Middle frontal gyrus (tissue), 1 donor: ENCODE results near the gene LHFPL3.
"Not testable (repeated sequence)": the region's sequence is repeated elsewhere in the genome, so short reads cannot be mapped to it uniquely, and the experiment has no call there.

Source experiments
- DNase-seq: peaks from one replicate; pipeline ENCODE4 v3.0.0-alpha.2; 2015; ENCODE audit warnings: low spot score; ENCODE audit errors: extremely low spot score

Gene LHFPL3

GRCh38 chr7:104891949-104892348 lies 563.5 kb downstream of the LHFPL3 start:
- no peak for DNase-seq

- no peak for DNase-seq
Measured at GRCh38 chr7:104894314-104894713, 565.9 kb downstream of the LHFPL3 start.

- no peak for DNase-seq
Measured at GRCh38 chr7:104894726-104895521, 566.5 kb downstream of the LHFPL3 start.

GRCh38 chr7:104895522-104896236 lies 567.3 kb downstream of the LHFPL3 start:
- no peak for DNase-seq

GRCh38 chr7:104898434-104898833 lies 570.0 kb downstream of the LHFPL3 start:
- no peak for DNase-seq

- DNase-seq = no peak
Measured at GRCh38 chr7:104900525-104901239, 572.3 kb downstream of the LHFPL3 start.

- no peak for DNase-seq
Measured at GRCh38 chr7:104901240-104901619, 572.8 kb downstream of the LHFPL3 start.

GRCh38 chr7:104902183-104902582 lies 573.8 kb downstream of the LHFPL3 start:
- DNase-seq = no peak

- DNase-seq = no peak
Measured at GRCh38 chr7:104903044-104903443, 574.6 kb downstream of the LHFPL3 start.

- no peak for DNase-seq
Measured at GRCh38 chr7:104903846-104904245, 575.4 kb downstream of the LHFPL3 start.

- no peak for DNase-seq
Measured at GRCh38 chr7:104906032-104906431, 577.6 kb downstream of the LHFPL3 start.

- no peak for DNase-seq
Measured at GRCh38 chr7:104906556-104906955, 578.2 kb downstream of the LHFPL3 start.

- no peak for DNase-seq
Measured at GRCh38 chr7:104908636-104909035, 580.2 kb downstream of the LHFPL3 start.

GRCh38 chr7:104909096-104909495 lies 580.7 kb downstream of the LHFPL3 start:
- no peak for DNase-seq

- no peak for DNase-seq
Measured at GRCh38 chr7:104914421-104914820, 586.0 kb downstream of the LHFPL3 start.

- no peak for DNase-seq
Measured at GRCh38 chr7:104921596-104921995, 593.2 kb downstream of the LHFPL3 start.

- DNase-seq = no peak
Measured at GRCh38 chr7:104922182-104923009, 594.0 kb downstream of the LHFPL3 start.

- DNase-seq = no peak
Measured at GRCh38 chr7:104923010-104923421, 594.6 kb downstream of the LHFPL3 start.

GRCh38 chr7:104926189-104926588 lies 597.8 kb downstream of the LHFPL3 start:
- not testable (repeated sequence) for DNase-seq

- DNase-seq = no peak
Measured at GRCh38 chr7:104926601-104927041, 598.2 kb downstream of the LHFPL3 start.

- no peak for DNase-seq
Measured at GRCh38 chr7:104927055-104927454, 598.7 kb downstream of the LHFPL3 start.
